Esophagus muscularis mucosa (tissue), 4 donors: ENCODE results near the gene FES. TPM values are rescaled to one million over a fixed set of nuclear protein-coding genes. Genes with fewer than 3 reads are reported as not detected.

ENCODE experiments used
- DNase-seq: peaks from one replicate; pipeline ENCODE4 v3.0.0-alpha.2; 2017; ENCODE audit errors: extremely low spot score
- H3K27ac ChIP-seq, 4 donors: fragments of 200-600 bp; sonication (generic); replicated peaks in 1 of 4; 1 replicate in 3 of 4; 2 replicates in 1 of 4; pipeline ENCODE4 v1.5.1; 2016 to 2019; ENCODE audit warnings: mild to moderate bottlenecking in 1 of 4
- H3K27me3 ChIP-seq, 4 donors: fragments of 200-600 bp; sonication (generic); one replicate each; pipeline versions ENCODE4 v1.5.1 to v1.6.0; 2016 to 2019
- H3K36me3 ChIP-seq, 4 donors: fragments of 200-600 bp; sonication (generic); one replicate each; pipeline ENCODE4 v1.5.1; 2016 to 2019
- H3K4me1 ChIP-seq, 4 donors: fragments of 200-600 bp; sonication (generic); one replicate each; pipeline ENCODE4 v1.5.1; 2016 to 2019
- H3K4me3 ChIP-seq, 4 donors: fragments of 200-600 bp; sonication (generic); 1 replicate in 2 of 4; 2 replicates in 2 of 4; pipeline ENCODE4 v1.5.1; 2016 to 2019; ENCODE audit warnings: mild to moderate bottlenecking in 4 of 4, moderate library complexity in 1 of 4
- H3K9me3 ChIP-seq, 4 donors: fragments of 200-600 bp; sonication (generic); 1 replicate in 3 of 4; 2 replicates in 1 of 4; pipeline ENCODE4 v1.5.1; 2016 to 2019
- CTCF ChIP-seq, 3 experiments: fragments of 200-600 bp in 2 of 3; fragments of 450-650 bp in 1 of 3; sonication (generic) in 2 of 3; IDR thresholded peaks; one replicate each; pipeline ENCODE4 v1.5.1; 2017 to 2019; ENCODE audit warnings: antibody characterized with exemption in 3 of 3, mild to moderate bottlenecking in 2 of 3, moderate library complexity in 1 of 3
- EP300 ChIP-seq: sonication (generic); formaldehyde crosslinking; IDR thresholded peaks from one replicate; pipeline ENCODE4 v1.6.1; 2017; ENCODE audit warnings: antibody characterized with exemption
- POLR2A ChIP-seq: fragments of 450-650 bp; IDR thresholded peaks from one replicate; pipeline ENCODE4 v1.6.1; 2017; ENCODE audit warnings: antibody characterized with exemption, moderate library complexity, mild to moderate bottlenecking, low read depth
- POLR2AphosphoS5 ChIP-seq, 2 donors: sonication (generic); formaldehyde crosslinking; IDR thresholded peaks; one replicate each; pipeline ENCODE4 v1.6.1; 2017; ENCODE audit warnings: antibody characterized with exemption in 2 of 2
- WGBS: methylation state at CpG from one replicate; pipeline ENCODE4 v1.1.5; 2018; 5-methylcytosine and 5-hydroxymethylcytosine counted together
- intact Hi-C: fragments of 100-400 bp; cut with DNase I; formaldehyde crosslinking; loops from one replicate; pipeline ENCODE4 v1.15.1; 2023
- total RNA-seq, 4 donors: library from RNA; depleted of rRNA; stranded (reverse); fragments of >200 nt; gene quantifications; one replicate each; pipeline versions ENCODE4 v1.1.0 to v1.2.1, GENCODE V29; 2016

The FES gene
- total RNA-seq, 4 donors from 2014 or later = 26.1 to 41.9 (median 34.0) TPM

GRCh38 chr15:90931828-90932659, 47.7 kb downstream of the FES start, which contains the start of gene HDDC3:
HDDC3 (minus strand) TSS chr15:90932549; CDS start chr15:90932540, 9 bp downstream.
- TF ChIP-seq POLR2A (no peak), EP300 (no peak), POLR2AphosphoS5 (IDR thresholded peaks at IDR 0.05) (peak; percentile 78 to 84), CTCF (IDR thresholded peaks at IDR 0.05) (peak; percentile 85 to 99 (median 91))
- Histone ChIP-seq H3K27me3 (no peaks in the 10 kb centered on the region), H3K27ac (peak within 1 kb of the TSS; percentile 86 to 94 (median 88)), H3K4me1 (peaks cover 43 to 73% (median 65%) of the 10 kb centered on the region in 4 donors), H3K4me3 (peak within 1 kb of the TSS; percentile 70 to 89 (median 80)), H3K9me3 (no peaks in the 10 kb centered on the region), H3K36me3 (peaks cover 0 to 5% (median 4%) of the 10 kb centered on the region in 4 donors)
- intact Hi-C loops = loop anchor here (1.0 kb wide), 1 partner anchor 30 kb away; no protein-coding TSS in a partner anchor
- WGBS = 0% methylated on average over 21 of the region's 52 CpGs
- DNase-seq = peak; percentile 95

GRCh38 chr15:90932660-90932991, 48.3 kb downstream of the FES start:
- intact Hi-C loops = loop anchor here (1.0 kb wide), 1 partner anchor 30 kb away; no protein-coding TSS in a partner anchor
- Histone ChIP-seq H3K27me3 (no peaks in the 10 kb centered on the region), H3K4me3 (peak overlapping the region; percentile 70 to 89 (median 80)), H3K27ac (peak overlapping the region; percentile 86 to 94 (median 88)), H3K9me3 (no peaks in the 10 kb centered on the region), H3K36me3 (peaks cover 0 to 9% (median 7%) of the 10 kb centered on the region in 4 donors), H3K4me1 (peaks cover 43 to 74% (median 66%) of the 10 kb centered on the region in 4 donors)
- 44% methylated on average over 2 of the region's 5 CpGs for WGBS
- TF ChIP-seq CTCF (IDR thresholded peaks at IDR 0.05) (no peak), POLR2A (no peak), POLR2AphosphoS5 (IDR thresholded peaks at IDR 0.05) (no peak), EP300 (no peak)
- no peak for DNase-seq

GRCh38 chr15:90933301-90933700, 49.0 kb downstream of the FES start:
- Histone ChIP-seq H3K4me1 (peaks cover 43 to 74% (median 66%) of the 10 kb centered on the region in 4 donors), H3K9me3 (no peaks in the 10 kb centered on the region), H3K36me3 (peaks cover 1 to 16% (median 11%) of the 10 kb centered on the region in 4 donors), H3K27ac (no peak overlapping the region), H3K27me3 (no peaks in the 10 kb centered on the region), H3K4me3 (no peak overlapping the region)
- no peak for DNase-seq
- TF ChIP-seq POLR2AphosphoS5 (IDR thresholded peaks at IDR 0.05) (no peak), CTCF (IDR thresholded peaks at IDR 0.05) (no peak), POLR2A (no peak), EP300 (no peak)
- 78% methylated on average over 1 of the region's 1 CpG for WGBS
- intact Hi-C loops = no loop called here

GRCh38 chr15:90934256-90934948, 50.1 kb downstream of the FES start:
- TF ChIP-seq POLR2A = no peak
- TF ChIP-seq CTCF (IDR thresholded peaks at IDR 0.05) = peak; percentile 89 to 99 (median 93)
- peak in 1 of 2 donors; percentile 41 for TF ChIP-seq POLR2AphosphoS5 (IDR thresholded peaks at IDR 0.05)
- H3K36me3 ChIP-seq = peaks cover 11 to 27% (median 22%) of the 10 kb centered on the region in 4 donors
- peaks cover 43 to 71% (median 62%) of the 10 kb centered on the region in 4 donors for H3K4me1 ChIP-seq
- intact Hi-C loops = no loop called here
- H3K4me3 ChIP-seq = peak overlapping the region; percentile 68 to 85 (median 76)
- H3K27ac ChIP-seq = peak overlapping the region; percentile 86 to 87 (median 86)
- peak; percentile 95 for DNase-seq
- 3% methylated on average over 9 of the region's 19 CpGs for WGBS
- no peaks in the 10 kb centered on the region for H3K27me3 ChIP-seq
- no peaks in the 10 kb centered on the region for H3K9me3 ChIP-seq
